HG03469 (cell line): ENCODE measurements around the gene KRTAP1-1.
"Not testable (repeated sequence)": the region's sequence is repeated elsewhere in the genome, so short reads cannot be mapped to it uniquely, and the experiment has no call there.

Experiments used
- ATAC-seq: cut with Tn5 transposase; IDR thresholded peaks from one replicate; pipeline ENCODE4 v1.9.1; 2021; ENCODE audit warnings: mild to moderate bottlenecking, moderate library complexity, moderate number of reproducible peaks; ENCODE audit not compliant: unreplicated experiment

Gene KRTAP1-1

GRCh38 chr17:41013181-41013580 lies 28.1 kb downstream of the KRTAP1-1 start:
- no peak for ATAC-seq

- no peak for ATAC-seq
Measured at GRCh38 chr17:41012326-41013120, 28.7 kb downstream of the KRTAP1-1 start.

GRCh38 chr17:41010441-41010840 lies 30.8 kb downstream of the KRTAP1-1 start:
- ATAC-seq, result no peak

GRCh38 chr17:41009936-41010335 lies 31.3 kb downstream of the KRTAP1-1 start:
- no peak for ATAC-seq

- no peak for ATAC-seq
Measured at GRCh38 chr17:41009301-41009760, 31.9 kb downstream of the KRTAP1-1 start.

- ATAC-seq, result no peak
Measured at GRCh38 chr17:41008811-41009210, 32.4 kb downstream of the KRTAP1-1 start, which contains the start of gene KRTAP3-1. KRTAP3-1 (minus strand) TSS chr17:41009128; CDS start chr17:41009074, 54 bp downstream.

GRCh38 chr17:41004397-41004796 lies 36.9 kb downstream of the KRTAP1-1 start:
- no peak for ATAC-seq

GRCh38 chr17:41003926-41004325 lies 37.3 kb downstream of the KRTAP1-1 start:
- ATAC-seq, result no peak

- no peak for ATAC-seq
Measured at GRCh38 chr17:41002814-41003213, 38.4 kb downstream of the KRTAP1-1 start.

- ATAC-seq, result no peak
Measured at GRCh38 chr17:41001795-41002194, 39.5 kb downstream of the KRTAP1-1 start.

GRCh38 chr17:40999563-40999962 lies 41.7 kb downstream of the KRTAP1-1 start, which contains the start of gene KRTAP3-2:
KRTAP3-2 (minus strand) TSS chr17:40999906; CDS start chr17:40999853, 53 bp downstream.
- not testable (repeated sequence) for ATAC-seq

- no peak for ATAC-seq
Measured at GRCh38 chr17:40997361-40997760, 43.9 kb downstream of the KRTAP1-1 start.

- no peak for ATAC-seq
Measured at GRCh38 chr17:40996829-40997228, 44.4 kb downstream of the KRTAP1-1 start.

- ATAC-seq, result no peak
Measured at GRCh38 chr17:40995116-40995515, 46.1 kb downstream of the KRTAP1-1 start.

- no peak for ATAC-seq
Measured at GRCh38 chr17:40993839-40994238, 47.4 kb downstream of the KRTAP1-1 start, which contains the start of gene KRTAP3-3. KRTAP3-3 (minus strand) TSS chr17:40994164; CDS start chr17:40994097, 67 bp downstream.

- ATAC-seq, result no peak
Measured at GRCh38 chr17:40993084-40993483, 48.2 kb downstream of the KRTAP1-1 start.

GRCh38 chr17:40992666-40993065 lies 48.6 kb downstream of the KRTAP1-1 start:
- no peak for ATAC-seq
